NCI-H2029 treated with DMSO at 0.1 percent for 48 hours (cell line): ENCODE data around the gene C4orf51.

Source experiments
- DNase-seq: peaks from one replicate; lab custom pipeline; 2025; lab: John Stamatoyannopoulos, UW

C4orf51 gene

GRCh38 chr4:145709843-145710242 is 29.9 kb downstream of the C4orf51 start:
- no peak for DNase-seq

GRCh38 chr4:145716200-145716599 is 36.3 kb downstream of the C4orf51 start:
- DNase-seq = no peak

- no peak for DNase-seq
Observed at GRCh38 chr4:145716661-145717200, 36.8 kb downstream of the C4orf51 start.

- DNase-seq = no peak
Observed at GRCh38 chr4:145719752-145720624, 40.0 kb downstream of the C4orf51 start.

GRCh38 chr4:145720656-145721055 is 40.7 kb downstream of the C4orf51 start:
- no peak for DNase-seq

GRCh38 chr4:145722561-145722960 is 42.6 kb downstream of the C4orf51 start:
- DNase-seq = no peak

- DNase-seq = no peak
Observed at GRCh38 chr4:145723336-145723735, 43.4 kb downstream of the C4orf51 start.

GRCh38 chr4:145730026-145730425 is 50.1 kb downstream of the C4orf51 start:
- no peak for DNase-seq

GRCh38 chr4:145731028-145731427 is 51.1 kb downstream of the C4orf51 start:
- DNase-seq = peak; percentile 66

GRCh38 chr4:145732001-145732815 is 52.3 kb downstream of the C4orf51 start:
- DNase-seq = no peak

GRCh38 chr4:145732895-145733880 is 53.2 kb downstream of the C4orf51 start:
- DNase-seq = peak; percentile 49

- no peak for DNase-seq
Observed at GRCh38 chr4:145734031-145734430, 54.1 kb downstream of the C4orf51 start.

- DNase-seq = no peak
Observed at GRCh38 chr4:145734576-145735346, 54.8 kb downstream of the C4orf51 start.

- no peak for DNase-seq
Observed at GRCh38 chr4:145735347-145735675, 55.4 kb downstream of the C4orf51 start.

GRCh38 chr4:145735827-145736226 is 55.9 kb downstream of the C4orf51 start:
- no peak for DNase-seq

- peak; percentile 69 for DNase-seq
Observed at GRCh38 chr4:145736241-145736831, 56.4 kb downstream of the C4orf51 start.

GRCh38 chr4:145739845-145740244 is 59.9 kb downstream of the C4orf51 start:
- DNase-seq = no peak

GRCh38 chr4:145740806-145741205 is 60.9 kb downstream of the C4orf51 start:
- no peak for DNase-seq

- DNase-seq = no peak
Observed at GRCh38 chr4:145743641-145744040, 63.7 kb downstream of the C4orf51 start.

GRCh38 chr4:145755802-145756201 is 75.9 kb downstream of the C4orf51 start:
- no peak for DNase-seq
